Right renal cortex interstitium (tissue), 3 donors: ENCODE measurements around the gene OR5B17. TPM values are rescaled to one million over a fixed set of nuclear protein-coding genes. Genes with fewer than 3 reads are reported as not detected.
"Not testable (repeated sequence)": the region's sequence is repeated elsewhere in the genome, so short reads cannot be mapped to it uniquely, and the experiment has no call there.

ENCODE experiments used
- DNase-seq, 3 donors: peaks; one replicate each; pipeline ENCODE4 v3.0.0-alpha.2; 2013; ENCODE audit warnings: low read depth in 3 of 3, low spot score in 2 of 3
- polyA plus RNA-seq, 3 donors: library from polyadenylated mRNA; unstranded; fragments of 120-200 nt; gene quantifications; one replicate each; pipeline ENCODE4 v1.2.1, GENCODE V29; 2013; ENCODE audit not compliant: insufficient read length in 3 of 3

OR5B17 gene
- polyA plus RNA-seq: not detected

GRCh38 chr11:58358969-58359368 lies at the start of gene OR5B17:
Gene OR5B17 (minus strand): TSS chr11:58359069. CDS start chr11:58359069, 0 bp downstream.
- no peak for DNase-seq

- no peak for DNase-seq
Measured at GRCh38 chr11:58406774-58407173, 47.9 kb upstream of the OR5B17 start, which contains the start of gene OR5B3. Gene OR5B3 (minus strand): TSS chr11:58406874. CDS start chr11:58403409, 3,465 bp downstream.

- DNase-seq: not testable (repeated sequence)
Measured at GRCh38 chr11:58399622-58400021, 40.8 kb upstream of the OR5B17 start.

GRCh38 chr11:58395581-58395980 lies 36.7 kb upstream of the OR5B17 start:
- no peak for DNase-seq

GRCh38 chr11:58394195-58394594 lies 35.3 kb upstream of the OR5B17 start:
- no peak for DNase-seq

GRCh38 chr11:58392746-58393145 lies 33.9 kb upstream of the OR5B17 start:
- no peak for DNase-seq

GRCh38 chr11:58391879-58392278 lies 33.0 kb upstream of the OR5B17 start:
- no peak for DNase-seq

GRCh38 chr11:58390551-58391063 lies 31.7 kb upstream of the OR5B17 start:
- no peak for DNase-seq

GRCh38 chr11:58354727-58355126 lies 4.1 kb downstream of the OR5B17 start:
- no peak for DNase-seq

GRCh38 chr11:58345204-58345603 lies 13.7 kb downstream of the OR5B17 start:
- no peak for DNase-seq

- DNase-seq: no peak
Measured at GRCh38 chr11:58334708-58335107, 24.2 kb downstream of the OR5B17 start.

GRCh38 chr11:58330861-58331260 lies 28.0 kb downstream of the OR5B17 start:
- no peak for DNase-seq

GRCh38 chr11:58318532-58318931 lies 40.3 kb downstream of the OR5B17 start:
- DNase-seq: no peak

GRCh38 chr11:58316142-58316541 lies 42.7 kb downstream of the OR5B17 start:
- no peak for DNase-seq

Other genes with a start within 250 kb of the OR5B17 start
- gene OR9I1, start 233.5 kb downstream of the OR5B17 start, polyA plus RNA-seq: not detected
- gene OR9Q2, start 170.0 kb downstream of the OR5B17 start, polyA plus RNA-seq: not detected
- not detected for gene OR1S2, start 154.9 kb downstream of the OR5B17 start, polyA plus RNA-seq
- gene OR1S1, start 146.3 kb downstream of the OR5B17 start, polyA plus RNA-seq: not detected
- not detected for gene OR10Q1, start 130.2 kb downstream of the OR5B17 start, polyA plus RNA-seq
- gene OR10W1, start 90.8 kb downstream of the OR5B17 start, polyA plus RNA-seq: not detected
- not detected for gene OR5B3, start 47.8 kb upstream of the OR5B17 start, polyA plus RNA-seq
- gene OR5B2, start 69.1 kb upstream of the OR5B17 start, polyA plus RNA-seq: not detected
- not detected for gene OR5B12, start 83.2 kb upstream of the OR5B17 start, polyA plus RNA-seq
- not detected for gene OR5B21, start 149.0 kb upstream of the OR5B17 start, polyA plus RNA-seq
- gene LPXN, start 216.8 kb upstream of the OR5B17 start, polyA plus RNA-seq: 1 to 10 TPM; 7.6 to 8.5 (median 8.4) TPM
- gene ZFP91, start 220.0 kb upstream of the OR5B17 start, polyA plus RNA-seq: 10 to 100 TPM; 64.1 to 69.4 (median 64.7) TPM